ENCODE results near the gene GALC. TPM values are rescaled to one million over a fixed set of nuclear protein-coding genes. Genes with fewer than 3 reads are reported as not detected.

GALC gene
- total RNA-seq, result 10 to 100 TPM; 16.8 to 22.0 TPM

GRCh38 chr14:87992718-87993628 lies at the start of gene GALC:
TSS of gene GALC (minus strand) at chr14:87993182. CDS start at chr14:87993164, 18 bp downstream.

GRCh38 chr14:88005050-88005481 lies 12.1 kb upstream of the GALC start, which contains the start of gene GPR65:
TSS of gene GPR65 (plus strand) at chr14:88005135. CDS start at chr14:88010848, 5,713 bp downstream.

Other genes with a start within 250 kb of the GALC start
- 10 to 100 TPM; 20.4 to 22.0 TPM for gene GPR65, start 12.0 kb upstream of the GALC start, total RNA-seq

Data from activated naive CD4-positive, alpha-beta T cell treated with anti-CD3 and anti-CD28 coated beads, Interleukin-2, amount 10 ng/mL, durations not matched to agents 5 hours and 36 hours (primary cell).